Activated naive CD4-positive, alpha-beta T cell treated with Interleukin-2 at 50 U/mL for 16 hours (primary cell): Measurements from ENCODE around the gene SLC1A1.

ENCODE experiments used
- DNase-seq: peaks from one replicate; pipeline ENCODE4 v3.0.0-alpha.2; 2020

The SLC1A1 gene

GRCh38 chr9:4489919-4490704, at the start of gene SLC1A1:
Gene SLC1A1, plus strand, starts transcription at chr9:4490468. Its CDS starts 212 bp downstream, at chr9:4490680.
- DNase-seq, result no peak

DNA sequence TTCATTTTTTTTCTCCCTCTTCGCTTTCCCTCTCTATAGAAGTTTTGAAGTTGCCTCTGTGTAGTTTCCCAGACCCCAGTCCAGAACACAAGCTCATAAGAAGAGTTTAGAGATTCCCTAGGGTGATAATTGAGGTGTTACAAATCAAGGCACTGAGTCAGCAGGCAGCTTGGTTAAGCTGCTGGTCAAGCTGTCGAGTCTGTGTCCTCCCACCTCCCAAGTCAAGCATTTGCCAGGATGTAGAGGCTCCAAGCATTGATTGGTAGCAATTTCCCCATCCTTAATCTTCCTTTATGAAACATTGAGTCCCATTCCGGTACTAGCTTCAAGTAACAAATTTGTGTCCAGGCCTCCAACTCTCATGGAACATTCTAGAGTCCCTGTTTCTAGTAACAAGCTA, 47.5 kb upstream of the SLC1A1 start:
- DNase-seq, result no peak

DNA sequence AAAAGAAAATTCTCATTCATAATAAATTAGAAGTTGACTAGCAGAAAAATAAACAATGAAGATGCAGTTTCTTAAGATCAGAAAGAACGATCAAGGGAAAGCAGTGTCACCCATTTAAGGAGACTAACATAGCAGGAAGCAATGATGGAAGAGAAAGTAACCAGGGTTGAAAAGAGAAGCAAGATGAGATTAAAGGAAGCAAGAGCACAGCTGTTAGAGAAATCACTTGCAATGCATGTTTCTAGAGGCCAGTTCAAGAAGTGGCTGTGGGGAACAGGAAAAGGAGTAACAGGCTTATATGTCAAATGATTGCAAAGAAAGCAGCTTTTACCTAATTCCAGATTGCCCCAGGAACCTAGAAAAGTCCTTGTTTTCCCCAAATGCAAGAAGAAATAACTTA, 46.8 kb upstream of the SLC1A1 start:
- no peak for DNase-seq

GRCh38 chr9:4461437-4461836, 28.8 kb upstream of the SLC1A1 start:
- DNase-seq, result no peak

DNA sequence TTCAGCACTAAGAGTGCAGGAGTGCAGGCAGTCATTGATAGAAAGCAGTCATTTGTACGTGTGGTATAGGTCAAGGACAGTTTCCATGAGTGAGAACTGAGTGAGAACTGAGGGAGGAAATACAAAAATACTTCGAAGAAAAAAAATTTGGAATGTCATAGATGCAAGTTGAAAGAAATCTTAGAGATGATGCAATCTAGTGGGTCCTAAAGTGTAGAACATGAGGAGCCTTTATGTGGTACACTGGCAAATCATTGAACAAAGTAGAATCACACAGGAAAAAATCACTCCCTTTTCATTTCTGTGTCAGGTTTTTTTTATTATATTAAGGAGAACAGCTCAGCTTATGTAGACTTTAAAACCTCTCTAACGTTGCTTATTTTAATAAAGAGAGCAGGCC, 26.4 kb upstream of the SLC1A1 start:
- DNase-seq, result no peak

DNA sequence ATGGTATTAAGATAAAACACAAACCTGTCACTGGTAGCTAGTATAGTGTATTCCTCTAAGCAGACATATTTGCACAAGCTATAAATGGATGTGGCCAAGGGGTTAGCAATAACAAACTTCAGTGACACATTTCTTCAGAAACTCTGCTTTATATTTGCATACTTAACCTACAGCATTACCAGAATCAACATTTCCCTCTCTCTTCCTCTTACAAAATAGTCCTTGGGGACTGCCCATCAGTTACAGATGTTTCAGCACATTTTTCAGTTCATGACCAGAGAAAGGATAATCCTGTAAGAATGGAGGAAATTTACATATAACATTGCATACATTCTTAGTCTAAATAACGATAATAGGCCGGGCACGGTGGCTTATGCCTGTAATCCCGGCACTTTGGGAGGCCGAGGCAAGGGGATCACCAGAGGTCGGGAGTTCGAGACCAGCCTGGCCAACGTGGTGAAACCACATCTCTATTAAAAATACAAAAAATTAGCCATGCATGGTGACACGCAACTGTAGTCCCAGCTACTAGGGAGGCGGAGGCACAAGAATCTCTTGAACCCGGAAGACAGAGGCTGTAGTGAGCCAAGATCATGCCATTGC, 25.3 kb upstream of the SLC1A1 start:
- DNase-seq, result no peak

DNA sequence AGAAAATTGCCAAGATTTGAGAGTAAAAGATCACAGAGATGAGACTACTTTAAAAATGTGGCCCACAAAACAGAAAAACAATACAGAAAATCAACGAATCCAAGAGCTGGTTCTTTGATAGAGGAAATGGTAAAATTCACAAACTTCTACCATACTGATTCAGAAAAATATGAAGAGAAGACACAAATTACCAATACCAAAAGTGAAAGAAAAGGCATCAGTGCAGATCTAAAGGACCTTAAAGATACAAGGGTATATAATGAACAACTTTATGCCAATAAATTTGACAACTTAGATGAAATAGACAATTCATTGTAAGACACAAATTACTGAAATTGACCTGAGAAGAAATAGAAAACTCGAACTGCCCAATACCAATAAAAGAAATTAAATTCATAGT, 24.4 kb upstream of the SLC1A1 start:
- DNase-seq, result no peak

DNA sequence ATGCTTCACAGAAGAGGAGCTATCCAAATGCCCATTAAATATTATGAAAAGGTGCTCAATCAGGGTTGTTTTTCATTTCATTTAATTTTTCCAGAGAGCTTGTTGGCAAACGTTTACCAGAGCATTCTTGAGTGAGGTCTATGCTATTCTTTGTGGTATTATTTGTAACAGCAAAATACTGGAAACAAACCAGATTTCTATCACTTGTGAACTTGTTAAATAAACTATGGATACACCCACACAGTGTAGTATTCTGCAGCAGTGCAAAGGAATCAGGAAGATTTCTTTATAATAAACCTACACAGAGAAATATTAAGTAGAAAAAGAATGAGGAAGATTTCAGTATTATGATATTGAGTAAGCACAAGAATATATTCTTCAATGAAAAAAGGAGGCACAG, 15.0 kb upstream of the SLC1A1 start:
- DNase-seq, result no peak

DNA sequence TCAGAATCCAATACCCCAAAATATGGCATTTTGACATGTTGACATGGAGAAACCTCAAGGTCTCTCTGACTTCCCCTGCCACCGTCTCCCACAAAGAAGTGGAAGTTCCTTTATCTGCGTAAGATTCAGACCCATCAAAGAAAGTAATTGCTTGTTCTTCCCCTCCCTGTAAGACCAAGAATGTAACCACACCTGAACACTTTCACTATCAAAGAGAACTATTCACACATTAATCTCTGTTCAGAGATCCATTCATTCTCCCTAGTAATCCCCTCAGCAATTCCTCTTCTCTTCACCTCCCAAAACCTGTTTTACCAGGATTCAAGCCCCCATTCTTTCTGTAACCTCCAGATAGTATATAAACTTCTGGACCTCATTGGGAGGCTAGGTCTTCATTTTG, 4.1 kb upstream of the SLC1A1 start:
- DNase-seq, result no peak

DNA sequence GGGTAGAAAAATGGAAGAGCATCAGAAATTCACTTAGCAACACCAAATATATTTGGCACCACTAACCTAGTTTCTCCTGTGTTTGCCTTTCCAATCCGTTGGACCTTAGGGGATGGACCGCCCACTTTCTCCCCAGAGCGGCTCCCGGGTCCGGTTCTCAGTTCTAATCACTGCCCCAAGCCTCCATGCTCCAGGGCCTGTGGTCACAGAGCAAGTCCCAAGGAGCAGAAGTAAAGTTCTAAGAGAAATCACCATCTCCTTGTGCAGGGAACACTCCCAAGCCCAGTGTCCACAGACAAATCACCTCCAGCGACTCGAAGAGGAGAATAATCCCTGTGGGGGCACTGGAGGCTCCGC, 728 bp upstream of the SLC1A1 start:
- no peak for DNase-seq

DNA sequence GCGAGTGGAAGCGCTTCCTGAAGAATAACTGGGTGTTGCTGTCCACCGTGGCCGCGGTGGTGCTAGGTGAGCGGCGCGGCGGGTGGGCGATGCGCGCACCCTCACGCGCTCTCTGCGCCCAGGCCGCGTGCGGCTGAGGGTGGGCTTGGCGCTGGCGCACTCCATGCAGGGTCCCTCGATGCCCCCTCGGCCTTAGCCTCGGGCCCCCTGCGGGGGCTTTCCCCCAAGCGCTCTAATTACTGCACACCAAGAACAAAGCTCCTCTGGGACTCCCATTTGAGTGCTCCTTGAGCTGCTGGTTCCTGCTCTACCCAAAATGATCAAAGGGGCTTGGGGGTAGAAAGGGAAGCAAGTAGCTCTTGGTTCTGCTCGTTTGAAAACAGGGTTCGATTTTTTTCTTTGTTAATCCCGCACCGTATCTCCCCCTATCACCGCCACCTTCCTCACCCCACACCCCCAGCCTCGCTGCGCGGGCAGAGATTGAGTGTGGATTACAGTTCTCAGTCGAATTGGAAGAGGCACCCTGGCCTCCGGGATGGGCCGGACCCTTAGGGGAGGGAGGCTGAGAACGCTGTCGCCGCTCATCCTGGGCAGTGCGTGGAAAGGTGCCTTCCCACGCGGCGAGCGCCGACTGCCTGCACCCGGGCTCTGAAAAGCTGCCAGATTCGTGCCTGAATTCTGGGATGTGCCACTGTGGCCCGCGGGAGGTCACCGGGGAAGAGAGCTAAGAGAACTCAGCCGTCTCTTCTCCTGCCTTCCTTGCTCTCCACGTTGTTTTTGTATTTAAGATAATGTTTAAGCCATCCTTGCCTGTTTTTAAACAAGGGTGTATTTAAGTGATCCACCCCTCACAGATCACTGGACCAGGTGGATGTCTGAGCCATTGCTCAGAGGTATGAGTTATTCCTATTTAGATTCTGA, 697 bp downstream of the SLC1A1 start:
- no peak for DNase-seq

DNA sequence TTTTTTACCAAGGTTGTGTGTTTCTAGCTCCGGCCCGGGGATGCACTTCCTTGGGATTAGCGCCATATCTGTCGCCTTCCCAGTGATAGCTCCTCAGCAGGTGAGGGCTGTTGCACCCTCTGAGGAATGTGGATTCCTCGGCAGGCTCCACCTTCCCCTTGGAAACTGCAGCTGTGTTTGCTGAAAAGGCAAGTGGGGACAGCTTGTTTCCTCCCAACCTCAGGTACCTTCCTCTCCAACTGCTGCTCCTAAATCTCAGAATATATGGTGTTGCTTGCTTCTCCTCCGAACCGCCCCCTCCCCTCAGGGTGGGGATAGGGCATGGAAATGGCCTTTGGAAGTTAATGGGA, 1.3 kb downstream of the SLC1A1 start:
- no peak for DNase-seq

GRCh38 chr9:4494332-4494731, 4.1 kb downstream of the SLC1A1 start:
- no peak for DNase-seq

GRCh38 chr9:4494806-4495205, 4.5 kb downstream of the SLC1A1 start:
- no peak for DNase-seq

GRCh38 chr9:4495537-4495936, 5.3 kb downstream of the SLC1A1 start:
- DNase-seq, result no peak

GRCh38 chr9:4496497-4496896, 6.2 kb downstream of the SLC1A1 start:
- no peak for DNase-seq

DNA sequence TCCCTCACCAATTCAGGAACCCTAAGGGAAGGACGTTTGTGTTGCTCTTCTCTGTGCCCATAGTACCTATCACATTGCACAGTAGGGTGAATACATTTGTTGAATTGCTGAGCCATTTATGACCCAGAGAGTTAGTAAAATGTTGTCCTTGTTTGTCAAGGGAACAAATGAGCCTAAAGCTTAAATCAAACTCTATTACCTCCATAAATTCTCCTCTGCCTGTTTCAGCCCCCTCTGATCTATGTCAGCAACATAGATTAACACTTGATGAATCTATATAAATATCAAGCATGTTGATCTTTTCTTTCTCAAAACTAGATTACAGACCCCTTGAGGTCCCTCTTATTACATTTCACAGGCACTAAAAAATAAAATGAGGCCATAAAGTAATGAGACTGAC, 7.1 kb downstream of the SLC1A1 start:
- no peak for DNase-seq

DNA sequence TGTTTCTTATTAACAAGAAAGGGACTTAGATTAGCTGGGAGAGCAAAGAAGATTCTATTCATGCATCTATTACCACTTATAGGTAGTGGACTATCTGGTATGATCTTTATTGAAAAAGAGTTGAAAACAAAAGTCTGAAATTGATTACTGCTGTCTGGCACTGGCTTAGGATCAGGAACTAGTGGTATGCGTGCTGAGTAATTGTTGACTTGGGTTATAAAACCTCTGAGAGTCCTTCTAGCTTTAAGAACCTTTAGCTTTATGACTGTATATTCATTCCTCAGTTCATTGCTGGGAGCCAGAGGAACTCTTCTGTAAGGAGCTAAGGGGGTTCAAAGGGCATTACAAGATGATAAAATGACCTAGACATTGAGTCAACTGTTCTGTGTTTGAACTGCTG, 7.6 kb downstream of the SLC1A1 start:
- DNase-seq, result no peak

DNA sequence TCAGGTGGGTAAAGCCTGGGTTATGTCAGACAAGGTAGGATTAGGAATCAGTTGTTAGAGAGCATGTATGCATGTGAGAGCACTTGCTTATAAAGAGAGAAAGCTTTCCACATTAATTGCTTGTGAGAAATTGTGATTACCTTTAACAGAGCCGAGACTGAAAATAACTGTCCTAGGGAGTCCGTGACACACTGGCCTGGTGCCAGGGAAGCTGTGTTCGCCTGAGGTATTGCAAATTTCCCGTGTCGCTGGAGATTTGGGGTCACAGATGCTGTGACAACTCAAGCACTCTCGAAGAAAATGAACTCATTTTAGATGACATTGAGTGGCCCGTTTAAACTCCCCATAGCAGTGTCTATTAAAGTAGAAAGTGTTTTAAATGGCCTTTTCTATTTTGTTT, 9.6 kb downstream of the SLC1A1 start:
- no peak for DNase-seq

- DNase-seq, result no peak
Observed at GRCh38 chr9:4501147-4501507, 10.9 kb downstream of the SLC1A1 start.

- no peak for DNase-seq
Observed at GRCh38 chr9:4502444-4502843, 12.2 kb downstream of the SLC1A1 start.

GRCh38 chr9:4503103-4503502, 12.8 kb downstream of the SLC1A1 start:
- DNase-seq, result no peak

GRCh38 chr9:4504250-4504649, 14.0 kb downstream of the SLC1A1 start:
- DNase-seq, result no peak

- no peak for DNase-seq
Observed at GRCh38 chr9:4506490-4506889, 16.2 kb downstream of the SLC1A1 start.
